ENCODE results near the gene TULP4. TPM values are rescaled to one million over a fixed set of nuclear protein-coding genes. Genes with fewer than 3 reads are reported as not detected.

Gene TULP4
- 771 TPM for total RNA-seq

DNA sequence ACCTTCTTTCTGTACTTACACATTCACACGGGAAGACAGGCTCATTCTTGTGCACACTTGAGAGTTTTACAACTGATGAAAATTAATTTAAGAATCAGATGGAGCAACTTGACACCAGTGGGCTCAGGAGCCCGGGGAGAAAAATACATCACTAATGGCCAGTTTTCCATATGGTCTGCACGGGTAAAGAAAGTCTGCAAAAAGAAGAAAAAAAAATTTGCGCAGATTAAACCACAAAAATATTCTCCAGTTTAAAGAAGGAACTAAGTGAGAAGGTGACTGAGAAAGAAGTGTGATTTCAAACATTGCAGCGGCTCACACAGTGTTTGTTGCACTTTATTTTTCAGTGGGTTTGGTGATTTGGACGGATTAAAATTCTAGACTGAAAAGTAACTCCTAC is at the start of gene TULP4:
Gene TULP4 (plus strand): TSS at position 301 of the 400 bp plus-strand sequence. CDS start 1,552 bp downstream, outside the sequence.

DNA sequence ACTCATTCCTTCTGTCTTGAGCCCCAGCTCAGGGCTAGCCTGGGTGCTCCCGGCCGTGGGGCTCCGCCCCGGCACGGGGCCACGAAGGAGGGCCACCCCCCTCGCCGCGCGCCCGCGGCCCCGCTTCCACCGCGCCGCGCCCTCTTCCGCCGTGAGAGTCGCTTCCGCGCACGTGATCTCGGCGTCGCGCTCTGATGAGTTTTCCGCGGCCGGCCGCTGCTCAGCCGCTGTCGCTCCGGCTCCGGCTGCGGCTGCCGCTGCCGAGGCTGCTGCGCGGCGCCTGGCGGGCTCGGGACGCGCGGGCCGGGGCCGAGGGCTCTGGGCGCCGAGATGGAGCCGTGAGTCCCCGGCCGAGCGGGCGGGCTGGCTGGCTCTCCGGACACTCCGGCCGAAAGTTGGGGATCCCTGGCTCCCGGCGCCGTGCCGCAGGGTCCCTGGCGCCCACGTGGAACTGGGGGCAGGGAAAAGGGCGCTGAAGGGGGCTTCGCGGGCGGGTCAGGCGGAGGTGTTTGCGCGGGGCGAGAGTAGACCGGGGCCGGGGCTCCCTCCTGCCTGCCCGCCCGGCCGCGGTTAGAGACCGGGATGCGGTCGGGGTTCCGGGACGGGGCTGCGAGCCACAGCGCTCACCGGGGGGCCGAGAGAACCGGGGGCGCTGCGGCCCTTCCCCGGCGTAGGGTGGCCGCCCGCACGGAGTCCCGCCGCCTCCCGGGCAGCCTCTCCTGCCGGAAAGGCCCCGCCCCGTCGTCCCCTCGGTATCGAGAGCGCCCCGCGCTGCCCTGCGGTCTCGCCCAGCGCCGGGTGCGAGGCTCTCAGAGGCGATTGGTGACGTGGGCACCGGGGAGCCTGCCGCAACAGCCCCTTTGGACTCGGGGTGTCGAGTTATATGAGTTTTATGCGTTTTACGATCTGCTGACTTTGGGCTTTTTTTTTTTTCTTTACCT is 247.9 kb downstream of the TULP4 start, which contains the start of gene TMEM181:
Gene TMEM181 (plus strand): TSS at position 197 of the 941 bp plus-strand sequence. CDS start 134 bp downstream, at position 331.

Other genes starting within 250 kb of the TULP4 start
- 23.0 TPM for gene SERAC1, start 144.2 kb upstream of the TULP4 start, total RNA-seq
- gene GTF2H5, start 144.1 kb upstream of the TULP4 start, total RNA-seq: 7.6 TPM
- gene TMEM181, start 247.6 kb downstream of the TULP4 start, total RNA-seq: 41.0 TPM